H1 (cell line): ENCODE results near the gene CBFA2T2. TPM values are rescaled to one million over a fixed set of nuclear protein-coding genes. Genes with fewer than 3 reads are reported as not detected.

Experiments
- CTCF ChIA-PET: fragments of 300-600 bp; sonication (Branson Sonifier 250); formaldehyde crosslinking; loops from one replicate; lab custom pipeline; 2021; ENCODE audit not compliant: partially characterized antibody; lab: Charles Lee
- POLR2A ChIA-PET: fragments of 300-600 bp; sonication (Branson Sonifier 250); formaldehyde crosslinking; loops from one replicate; lab custom pipeline; 2021; ENCODE audit warnings: inconsistent platforms; ENCODE audit not compliant: partially characterized antibody; lab: Charles Lee
- DNase-seq, 2 experiments: peaks; one replicate each; pipeline versions ENCODE4 v3.0.0 to v3.0.0-alpha.2; 2010 to 2022; ENCODE audit warnings: low spot score in 2 of 2, low read depth in 1 of 2, mixed read lengths in 1 of 2
- FAIRE-seq: peaks from 2 replicates; lab custom pipeline; 2011; peaks lifted over from hg19 to GRCh38; lab: Jason Lieb, UNC
- H2AFZ ChIP-seq: 2 replicates; pipeline ENCODE4 v1.8.1; 2012; ENCODE audit warnings: low read length, inconsistent platforms
- H2AK5ac ChIP-seq: 2 replicates; pipeline ENCODE4 v1.6.1; 2013; ENCODE audit warnings: low read depth, low read length
- H2BK120ac ChIP-seq: replicated peaks from 2 replicates; pipeline ENCODE3; 2013; ENCODE audit warnings: low read depth, low read length, inconsistent platforms
- H2BK12ac ChIP-seq: 2 replicates; pipeline ENCODE4 v1.6.1; 2013; ENCODE audit warnings: low read depth, low read length
- H2BK15ac ChIP-seq: 2 replicates; pipeline ENCODE4 v1.6.1; 2013; ENCODE audit warnings: low read length
- H2BK20ac ChIP-seq: 2 replicates; pipeline ENCODE4 v1.6.1; 2013; ENCODE audit warnings: low read length
- H2BK5ac ChIP-seq: 2 replicates; pipeline ENCODE4 v1.6.1; 2013; ENCODE audit warnings: low read depth, low read length
- H3K14ac ChIP-seq: 2 replicates; pipeline ENCODE4 v1.6.1; 2013; ENCODE audit warnings: inconsistent platforms; ENCODE audit not compliant: insufficient read length
- H3K18ac ChIP-seq: 2 replicates; pipeline ENCODE4 v1.6.1; 2013; ENCODE audit warnings: low read length; ENCODE audit errors: extremely low read depth
- H3K23ac ChIP-seq: 2 replicates; pipeline ENCODE4 v1.6.1; 2013; ENCODE audit warnings: inconsistent platforms; ENCODE audit not compliant: insufficient read length
- H3K23me2 ChIP-seq: 2 replicates; pipeline ENCODE4 v1.6.1; 2013; ENCODE audit warnings: low read depth, low read length
- H3K27ac ChIP-seq: 2 replicates; pipeline ENCODE4 v1.6.1; 2011; ENCODE audit warnings: low read depth, low read length, inconsistent platforms
- H3K27me3 ChIP-seq, 4 experiments: replicated peaks in 1 of 4; 1 replicate in 1 of 4; 2 replicates in 3 of 4; pipeline versions ENCODE4 v1.6.1 to v1.8.1; 2011 to 2013; ENCODE audit warnings: low read length in 3 of 4, mild to moderate bottlenecking in 3 of 4, inconsistent platforms in 2 of 4, mixed read lengths in 2 of 4, moderate library complexity in 1 of 4; ENCODE audit not compliant: control insufficient read depth in 3 of 4, insufficient read depth in 3 of 4; ENCODE audit errors: extremely low read depth in 1 of 4
- H3K36me3 ChIP-seq, 4 experiments: 2 replicates each; pipeline versions ENCODE4 v1.6.1 to v1.8.1; 2011 to 2013; ENCODE audit warnings: mild to moderate bottlenecking in 4 of 4, low read length in 3 of 4, moderate library complexity in 2 of 4, control low read depth in 1 of 4, inconsistent platforms in 1 of 4; ENCODE audit not compliant: insufficient read depth in 4 of 4, control insufficient read depth in 2 of 4
- H3K4ac ChIP-seq: replicated peaks from 2 replicates; pipeline ENCODE3; 2013; ENCODE audit warnings: low read length, low read depth, mixed read lengths, inconsistent platforms; ENCODE audit not compliant: insufficient read length
- H3K4me1 ChIP-seq, 4 experiments: replicated peaks in 1 of 4; 1 replicate in 1 of 4; 2 replicates in 3 of 4; pipeline versions ENCODE4 v1.6.1 to v1.8.1; 2011 to 2013; ENCODE audit warnings: low read length in 3 of 4, inconsistent platforms in 2 of 4, mixed read lengths in 1 of 4; ENCODE audit not compliant: insufficient read depth in 4 of 4, control insufficient read depth in 3 of 4
- H3K4me2 ChIP-seq, 2 experiments: 2 replicates each; pipeline versions ENCODE4 v1.6.1 to v1.8.1; 2011 to 2013; ENCODE audit warnings: low read depth in 2 of 2, low read length in 2 of 2, control low read depth in 1 of 2, inconsistent platforms in 1 of 2, mild to moderate bottlenecking in 1 of 2; ENCODE audit not compliant: insufficient read depth in 1 of 2
- H3K4me3 ChIP-seq, 4 experiments: fragments of 200-600, 300-600 bp in 1 of 4; sonication (generic), shearing (Covaris generic), sonication (Bioruptor Twin) in 1 of 4; 2 replicates each; pipeline versions ENCODE4 v1.5.1 to v1.8.1; 2011 to 2016; ENCODE audit warnings: low read length in 4 of 4, low read depth in 3 of 4, control low read depth in 2 of 4, inconsistent platforms in 2 of 4, mild to moderate bottlenecking in 2 of 4, mixed read lengths in 1 of 4, moderate library complexity in 1 of 4; ENCODE audit not compliant: insufficient read depth in 2 of 4; ENCODE audit errors: extremely low read depth in 1 of 4
- H3K56ac ChIP-seq: replicated peaks from 2 replicates; pipeline ENCODE3; 2013; ENCODE audit warnings: low read depth, mild to moderate bottlenecking, mixed read lengths, low read length, inconsistent platforms; ENCODE audit not compliant: insufficient read length
- H3K79me1 ChIP-seq: 2 replicates; pipeline ENCODE4 v1.6.1; 2013; ENCODE audit warnings: low read depth, low read length, control low read depth
- H3K79me2 ChIP-seq, 2 experiments: 2 replicates each; pipeline versions ENCODE4 v1.6.1 to v1.8.1; 2012 to 2013; ENCODE audit warnings: low read length in 2 of 2, mild to moderate bottlenecking in 2 of 2, inconsistent platforms in 1 of 2; ENCODE audit not compliant: insufficient read depth in 2 of 2, control insufficient read depth in 1 of 2
- H3K9ac ChIP-seq, 4 experiments: replicated peaks in 1 of 4; 1 replicate in 1 of 4; 2 replicates in 3 of 4; pipeline versions ENCODE4 v1.6.1 to v1.8.1; 2011 to 2013; ENCODE audit warnings: low read depth in 3 of 4, low read length in 3 of 4, control low read depth in 2 of 4, mild to moderate bottlenecking in 2 of 4, moderate library complexity in 2 of 4, inconsistent platforms in 1 of 4; ENCODE audit errors: extremely low read depth in 1 of 4
- H3K9me3 ChIP-seq, 2 experiments: 2 replicates each; pipeline versions ENCODE4 v1.6.1 to v1.8.1; 2012 to 2013; ENCODE audit warnings: mild to moderate bottlenecking in 2 of 2, moderate library complexity in 2 of 2, control low read depth in 1 of 2, inconsistent platforms in 1 of 2, low read depth in 1 of 2, low read length in 1 of 2, mixed read lengths in 1 of 2; ENCODE audit not compliant: insufficient read depth in 2 of 2
- H4K20me1 ChIP-seq, 2 experiments: replicated peaks in 1 of 2; 2 replicates each; pipeline versions ENCODE3 to v1.8.1; 2011 to 2013; ENCODE audit warnings: inconsistent platforms in 2 of 2, low read length in 2 of 2, mild to moderate bottlenecking in 1 of 2; ENCODE audit not compliant: insufficient read depth in 2 of 2, control insufficient read depth in 1 of 2
- H4K5ac ChIP-seq: 2 replicates; pipeline ENCODE4 v1.6.1; 2013; ENCODE audit warnings: low read length, low read depth, mixed read lengths, inconsistent platforms; ENCODE audit not compliant: insufficient read length
- H4K8ac ChIP-seq: 2 replicates; pipeline ENCODE4 v1.8.0; 2013; ENCODE audit warnings: mild to moderate bottlenecking, moderate library complexity, low read length, inconsistent platforms; ENCODE audit not compliant: insufficient read depth; ENCODE audit errors: extremely low read depth
- H4K91ac ChIP-seq: replicated peaks from 2 replicates; pipeline ENCODE3; 2013; ENCODE audit warnings: low read length, mixed read lengths, inconsistent platforms; ENCODE audit not compliant: insufficient read length
- BACH1 ChIP-seq: IDR thresholded peaks from 2 replicates; pipeline ENCODE4 v1.6.1; 2012; ENCODE audit warnings: low read length, improper control_type of control experiment
- BRCA1 ChIP-seq: IDR thresholded peaks from 2 replicates; pipeline ENCODE4 v1.6.1; 2012; ENCODE audit warnings: low read depth, low read length, improper control_type of control experiment
- CBX5 ChIP-seq: fragments of 300-800, 300-1000 bp; sonication (generic); IDR thresholded peaks from 2 replicates; pipeline ENCODE4 v1.7.1; 2016; ENCODE audit warnings: antibody characterized with exemption, low read length, low read depth
- JUN ChIP-seq: IDR thresholded peaks from 2 replicates; pipeline ENCODE4 v1.6.1; 2011; ENCODE audit warnings: low read depth, mild to moderate bottlenecking, improper control_type of control experiment, low read length
- SP4 ChIP-seq: IDR thresholded peaks from 2 replicates; pipeline ENCODE4 v1.6.1; 2012; ENCODE audit warnings: low read length, inconsistent platforms
- WGBS, 2 experiments: shearing (Covaris generic) in 1 of 2; methylation state at CpG; one replicate each; pipeline versions ENCODE4 v1.1.6 to v1.1.7; 2013 to 2015; ENCODE audit warnings: low lambda C conversion rate in 2 of 2, mixed read lengths in 2 of 2, inconsistent platforms in 1 of 2, low coverage in 1 of 2, missing lambda C conversion rate in 1 of 2; ENCODE audit not compliant: insufficient replicate concordance in 2 of 2, insufficient coverage in 1 of 2, insufficient read length in 1 of 2; ENCODE audit errors: extremely low coverage in 1 of 2, missing lambda C conversion rate in 1 of 2; 5-methylcytosine and 5-hydroxymethylcytosine counted together
- polyA plus RNA-seq, 7 experiments: library from polyadenylated mRNA; depleted of rRNA in 3 of 7; stranded (reverse) in 5 of 7; unstranded in 2 of 7; fragments of >200 nt in 5 of 7; fragments of 200-250 nt in 2 of 7; gene quantifications; 1 replicate in 5 of 7; 2 replicates in 1 of 7; 4 replicates in 1 of 7; pipeline versions ENCODE4 v1.2.1 to v1.2.3, GENCODE V29; 2011 to 2013; ENCODE audit warnings: missing spikeins in 2 of 7, mixed read lengths in 2 of 7
- total RNA-seq: library from RNA; stranded (reverse); fragmentation: NEBNext Ultra II Directional; extraction: Animal tissue kit (Norgen Biotek cat#: 25700); gene quantifications from 2 replicates; pipeline ENCODE4 v1.2.1, GENCODE V29; 2021

CBFA2T2 gene
- total and polyA plus RNA-seq, 2 of the 8 experiments (the other 6 are each of a cell fraction or from before 2014, with no cell fraction given) = 11.6 to 12.9 TPM

DNA sequence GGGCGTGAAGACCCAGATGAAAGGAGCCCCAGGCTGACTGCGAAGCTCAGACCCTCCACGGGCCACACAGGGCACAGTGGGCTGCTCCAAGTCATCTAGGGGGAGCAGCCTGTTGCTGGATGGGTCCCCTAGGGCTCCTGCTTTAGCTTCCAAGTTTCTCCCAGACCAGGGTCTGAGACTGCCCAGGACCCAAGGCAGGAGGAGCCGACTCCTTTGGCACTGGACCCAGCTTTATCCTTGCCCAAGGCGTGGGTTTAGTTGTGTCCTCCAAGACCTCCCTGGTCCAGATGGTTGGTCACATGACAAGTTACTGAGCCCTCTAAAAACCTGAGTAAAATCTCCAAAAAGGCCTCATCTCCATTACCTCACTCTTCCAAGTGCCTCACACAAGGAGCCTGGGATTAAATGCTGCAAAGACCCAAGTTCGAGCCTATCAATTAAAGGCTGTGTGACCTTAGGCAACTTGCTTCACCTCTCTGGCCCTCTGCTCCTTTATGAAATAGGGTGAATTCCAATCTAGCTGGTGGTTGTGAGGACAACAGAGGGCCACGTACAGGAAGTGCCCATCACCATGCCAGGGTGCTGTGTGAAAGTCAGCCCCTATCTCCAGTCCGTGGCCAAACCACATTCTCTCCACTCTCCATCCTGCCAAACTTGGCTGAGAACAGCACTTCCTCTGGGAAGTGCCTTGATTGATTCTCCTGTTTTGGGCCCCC is 181.8 kb downstream of the CBFA2T2 start:
- 94% methylated on average over 8 of the region's 8 CpGs; no CpG with 5 or more reads in 1 of the 2 experiments for WGBS, 2 experiments
- Histone ChIP-seq H3K4ac (no peak overlapping the region), H3K23me2 (peaks cover 23% of the 10 kb centered on the region), H3K4me1 (peaks cover 0 to 28% (median 14%) of the 10 kb centered on the region in 4 experiments; a peak in 5 of 7 replicates), H3K27ac (no peak overlapping the region), H2AFZ (no peak overlapping the region), H3K36me3 (peaks cover 4 to 16% (median 12%) of the 10 kb centered on the region in 4 experiments; a peak in 6 of 8 replicates), H3K4me3 (no peak overlapping the region), H4K20me1 (peaks cover 0 to 27% of the 10 kb centered on the region in 2 experiments), H3K79me1 (no peaks in the 10 kb centered on the region; the same call in 1 of the 2 replicates), H3K27me3 (peaks cover 0 to 7% (median 3%) of the 10 kb centered on the region in 4 experiments; a peak in 3 of 7 replicates), H2BK12ac (no peak overlapping the region), H2BK120ac (no peak overlapping the region), H2BK20ac (no peak overlapping the region), H3K18ac (no peak overlapping the region), H2BK15ac (no peak overlapping the region), H3K4me2 (no peak overlapping the region), H4K8ac (peak overlapping the region; percentile 48; the same call in 1 of the 2 replicates), H3K56ac (no peak overlapping the region), H4K91ac (no peak overlapping the region), H2BK5ac (no peak overlapping the region), H4K5ac (no peak overlapping the region), H3K14ac (no peak overlapping the region), H3K79me2 (no peaks in the 10 kb centered on the region), H3K9me3 (peaks cover 0 to 5% of the 10 kb centered on the region in 2 experiments; a peak in 1 of 4 replicates), H3K9ac (no peak overlapping the region; a peak in 1 of 7 replicates), H2AK5ac (no peak overlapping the region), H3K23ac (no peak overlapping the region)
- TF ChIP-seq SP4 (no peak), CBX5 (no peak), BRCA1 (no peak), BACH1 (no peak), JUN (no peak)
- CTCF ChIA-PET = interaction anchor here (0.6 to 1.7 kb wide), 7 partner anchors 8 to 409 kb away, joined by 3 to 6 read pairs (median 3); no protein-coding TSS in a partner anchor
- POLR2A ChIA-PET = interaction anchor here (0.5 to 17.9 kb wide), 6 partner anchors 4 to 256 kb away, joined by 3 to 245 read pairs (median 4); partner anchors contain the start of genes ACTL10, C20orf144 and NECAB3
- FAIRE-seq (no peak), DNase-seq (no peak)
